Peyer's patch (tissue), 4 donors: ENCODE results near the gene TASOR. TPM values are rescaled to one million over a fixed set of nuclear protein-coding genes. Genes with fewer than 3 reads are reported as not detected.
"Not testable (repeated sequence)": the region's sequence is repeated elsewhere in the genome, so short reads cannot be mapped to it uniquely, and the experiment has no call there.

Experiments
- DNase-seq, 3 donors: peaks; one replicate each; pipeline ENCODE4 v3.0.0-alpha.2; 2017 to 2019
- H3K27ac ChIP-seq, 4 donors: fragments of 200-600 bp; sonication (generic); one replicate each; pipeline ENCODE4 v1.5.1; 2016 to 2019
- H3K27me3 ChIP-seq, 2 donors: fragments of 200-600 bp; sonication (generic); one replicate each; pipeline ENCODE4 v1.5.1; 2019
- H3K36me3 ChIP-seq, 3 donors: fragments of 200-600 bp; sonication (generic); one replicate each; pipeline ENCODE4 v1.5.1; 2016 to 2019
- H3K4me1 ChIP-seq, 4 donors: fragments of 200-600 bp; sonication (generic); one replicate each; pipeline ENCODE4 v1.5.1; 2016 to 2019
- H3K4me3 ChIP-seq, 4 donors: fragments of 200-600 bp; sonication (generic); 1 replicate in 3 of 4; 2 replicates in 1 of 4; pipeline ENCODE4 v1.5.1; 2016 to 2019; ENCODE audit warnings: mild to moderate bottlenecking in 1 of 4
- H3K9me3 ChIP-seq, 4 donors: fragments of 200-600 bp; sonication (generic); one replicate each; pipeline ENCODE4 v1.5.1; 2016 to 2019; ENCODE audit warnings: mild to moderate bottlenecking in 1 of 4
- CTCF ChIP-seq, 6 experiments: fragments of 450-650 bp in 4 of 6; fragments of 200-600 bp in 2 of 6; sonication (generic) in 1 of 6; IDR thresholded peaks; one replicate each; pipeline ENCODE4 v1.5.1; 2017 to 2019; ENCODE audit warnings: antibody characterized with exemption in 6 of 6, mild to moderate bottlenecking in 3 of 6, moderate library complexity in 1 of 6
- POLR2A ChIP-seq, 2 donors: fragments of 450-650 bp; IDR thresholded peaks; one replicate each; pipeline ENCODE4 v1.5.1; 2017; ENCODE audit warnings: antibody characterized with exemption in 2 of 2, mild to moderate bottlenecking in 2 of 2, moderate library complexity in 2 of 2
- total RNA-seq, 4 donors: library from RNA; depleted of rRNA; stranded (reverse); fragments of >200 nt; gene quantifications; one replicate each; pipeline ENCODE4 v1.1.0, GENCODE V29; 2016

TASOR gene
- total RNA-seq, 4 donors from 2014 or later, result 35.4 to 71.8 (median 46.5) TPM

GRCh38 chr3:56700151-56700550 is 17.1 kb upstream of the TASOR start:
- Histone ChIP-seq H3K4me3 (no peak overlapping the region), H3K36me3 (no peaks in the 10 kb centered on the region), H3K9me3 (no peaks in the 10 kb centered on the region), H3K27ac (no peak overlapping the region), H3K27me3 (no peaks in the 10 kb centered on the region), H3K4me1 (no peaks in the 10 kb centered on the region)
- DNase-seq, result no peak
- TF ChIP-seq CTCF (IDR thresholded peaks at IDR 0.05) (no peak), POLR2A (IDR thresholded peaks at IDR 0.05) (no peak)

GRCh38 chr3:56694867-56695683 is 12.0 kb upstream of the TASOR start:
- Histone ChIP-seq H3K4me1 (no peaks in the 10 kb centered on the region), H3K9me3 (no peaks in the 10 kb centered on the region), H3K27me3 (no peaks in the 10 kb centered on the region), H3K27ac (peak overlapping the region in 3 of 4 donors; percentile 11 to 58 (median 39)), H3K36me3 (no peaks in the 10 kb centered on the region), H3K4me3 (no peak overlapping the region)
- DNase-seq, result no peak
- TF ChIP-seq POLR2A (IDR thresholded peaks at IDR 0.05) (no peak), CTCF (IDR thresholded peaks at IDR 0.05) (no peak)

- H3K27ac ChIP-seq, result no peak overlapping the region
- no peaks in the 10 kb centered on the region for H3K27me3 ChIP-seq
- no peaks in the 10 kb centered on the region for H3K4me1 ChIP-seq
- no peak overlapping the region for H3K4me3 ChIP-seq
- TF ChIP-seq CTCF (IDR thresholded peaks at IDR 0.05), result no peak
- TF ChIP-seq POLR2A (IDR thresholded peaks at IDR 0.05), result no peak
- DNase-seq, result no peak
- H3K36me3 ChIP-seq, result no peaks in the 10 kb centered on the region
- H3K9me3 ChIP-seq, result no peaks in the 10 kb centered on the region
Observed at GRCh38 chr3:56693750-56694149, 10.7 kb upstream of the TASOR start.

GRCh38 chr3:56692520-56693433 is 9.7 kb upstream of the TASOR start:
- H3K9me3 ChIP-seq, H3K4me1 ChIP-seq, H3K27ac ChIP-seq, H3K36me3 ChIP-seq, H3K4me3 ChIP-seq, DNase-seq, H3K27me3 ChIP-seq: not testable (repeated sequence)

- H3K36me3 ChIP-seq, DNase-seq, H3K27ac ChIP-seq, H3K4me1 ChIP-seq, H3K27me3 ChIP-seq, H3K9me3 ChIP-seq, H3K4me3 ChIP-seq: not testable (repeated sequence)
Observed at GRCh38 chr3:56692001-56692365, 8.9 kb upstream of the TASOR start.

- Histone ChIP-seq H3K4me3 (no peak overlapping the region), H3K27ac (no peak overlapping the region), H3K4me1 (no peaks in the 10 kb centered on the region), H3K27me3 (no peaks in the 10 kb centered on the region), H3K36me3 (no peaks in the 10 kb centered on the region), H3K9me3 (no peaks in the 10 kb centered on the region)
- no peak for DNase-seq
- TF ChIP-seq POLR2A (IDR thresholded peaks at IDR 0.05) (no peak), CTCF (IDR thresholded peaks at IDR 0.05) (no peak)
Observed at GRCh38 chr3:56691165-56692000, 8.3 kb upstream of the TASOR start.
